GM12878 (cell line): Measurements from ENCODE around the gene HS3ST3B1. TPM values are rescaled to one million over a fixed set of nuclear protein-coding genes. Genes with fewer than 3 reads are reported as not detected.

Experiments used
- ATAC-seq: fragments of 200-7000 bp; cut with Tn5 transposase; 3 replicates; pipeline ENCODE4 v1.9.1; 2020; ENCODE audit warnings: mild to moderate bottlenecking, moderate library complexity
- BruUV-seq: library from RNA; stranded (reverse); fragments of 400-500 nt; replicated peaks from 2 replicates; lab custom pipeline; 2021; lab: Mats Ljungman, UMichigan
- CTCF ChIA-PET: fragments of 300-600 bp; sonication (Branson Sonifier 250); formaldehyde crosslinking; extraction: SDS; loops from one replicate; lab custom pipeline; 2021; ENCODE audit warnings: inconsistent platforms; lab: Yijun Ruan, JAX
- POLR2A ChIA-PET: fragments of 350-600 bp; formaldehyde crosslinking; extraction: SDS; loops from one replicate; lab custom pipeline; 2021; ENCODE audit warnings: inconsistent platforms; lab: Charles Lee
- RAD21 ChIA-PET: fragments of 300-600 bp; sonication (Branson Sonifier 250); formaldehyde crosslinking; loops from one replicate; lab custom pipeline; 2023; ENCODE audit warnings: antibody characterized with exemption; ENCODE audit not compliant: unreplicated experiment; lab: Charles Lee
- SMC1A ChIA-PET: fragments of 300-600 bp; sonication (Branson Sonifier 250); formaldehyde crosslinking; loops from one replicate; lab custom pipeline; 2023; ENCODE audit not compliant: unreplicated experiment, uncharacterized antibody; lab: Charles Lee
- DNase-seq: peaks from one replicate; pipeline ENCODE4 v3.0.0-alpha.2; 2011; ENCODE audit warnings: low read depth, low spot score
- FAIRE-seq: peaks from 3 replicates; lab custom pipeline; 2011; peaks lifted over from hg19 to GRCh38; lab: Jason Lieb, UNC
- H2AFZ ChIP-seq: 2 replicates; pipeline ENCODE4 v1.6.0; 2011; ENCODE audit warnings: low read depth, low read length, control low read depth; ENCODE audit not compliant: control insufficient read depth
- H3K27ac ChIP-seq: 2 replicates; pipeline ENCODE4 v1.5.1; 2011; ENCODE audit warnings: control low read depth; ENCODE audit not compliant: control insufficient read depth, insufficient read depth
- H3K27me3 ChIP-seq, 2 experiments: replicated peaks in 1 of 2; 2 replicates each; pipeline versions ENCODE4 v1.6.0 to v1.6.1; 2011; ENCODE audit warnings: low read length in 1 of 2; ENCODE audit not compliant: control insufficient read depth in 2 of 2, insufficient read depth in 2 of 2
- H3K36me3 ChIP-seq, 2 experiments: 2 replicates each; pipeline ENCODE4 v1.5.1; 2011; ENCODE audit warnings: low read length in 1 of 2; ENCODE audit not compliant: control insufficient read depth in 2 of 2, insufficient read depth in 2 of 2
- H3K4me1 ChIP-seq: 2 replicates; pipeline ENCODE4 v1.6.1; 2011; ENCODE audit warnings: mild to moderate bottlenecking, low read length, moderate library complexity, mixed read lengths; ENCODE audit not compliant: control insufficient read depth, insufficient read depth
- H3K4me2 ChIP-seq: 2 replicates; pipeline ENCODE4 v1.6.0; 2011; ENCODE audit warnings: control low read depth; ENCODE audit not compliant: control insufficient read depth, insufficient read depth
- H3K4me3 ChIP-seq: fragments of 200-600 bp; sonication (generic); 2 replicates; pipeline ENCODE4 v1.5.1; 2016
- H3K79me2 ChIP-seq: 2 replicates; pipeline ENCODE4 v1.6.0; 2011; ENCODE audit warnings: low read length; ENCODE audit not compliant: control insufficient read depth, insufficient read depth
- H3K9ac ChIP-seq: 2 replicates; pipeline ENCODE4 v1.8.0; 2011; ENCODE audit warnings: low read length, control low read depth, mixed read lengths; ENCODE audit not compliant: control insufficient read depth, insufficient read depth
- H3K9me3 ChIP-seq: replicated peaks from 3 replicates; pipeline ENCODE4 v1.5.1; 2011; ENCODE audit warnings: mild to moderate bottlenecking, low read length; ENCODE audit not compliant: control insufficient read depth, insufficient read depth
- H4K20me1 ChIP-seq: 2 replicates; pipeline ENCODE4 v1.6.0; 2011; ENCODE audit not compliant: control insufficient read depth, insufficient read depth
- CUX1 ChIP-seq: IDR thresholded peaks from 2 replicates; pipeline ENCODE4 v1.6.1; 2012; ENCODE audit warnings: improper control_type of control experiment, low read depth, low read length; ENCODE audit not compliant: insufficient replicate concordance
- HSF1 ChIP-seq: fragments of 150-350 bp; IDR thresholded peaks from 2 replicates; pipeline ENCODE4 v1.6.1; 2014; ENCODE audit warnings: mild to moderate bottlenecking, low read depth, low read length
- IKZF2 ChIP-seq, 2 experiments: fragments of 450-650 bp; IDR thresholded peaks; 2 replicates each; pipeline ENCODE4 v1.6.1; 2017; ENCODE audit warnings: mild to moderate bottlenecking in 2 of 2, moderate library complexity in 2 of 2
- MEF2A ChIP-seq: IDR thresholded peaks from 2 replicates; pipeline ENCODE4 v1.6.1; 2011; ENCODE audit warnings: low read depth, mild to moderate bottlenecking, low read length, moderate library complexity; ENCODE audit not compliant: insufficient read depth
- MTA2 ChIP-seq: fragments of 450-650 bp; IDR thresholded peaks from 2 replicates; pipeline ENCODE4 v1.6.1; 2016; ENCODE audit warnings: low read depth, mild to moderate bottlenecking, moderate library complexity
- MYC ChIP-seq: IDR thresholded peaks from 2 replicates; pipeline ENCODE4 v1.6.1; 2011; ENCODE audit warnings: mild to moderate bottlenecking, low read length, moderate library complexity, inconsistent platforms; ENCODE audit not compliant: insufficient read depth, insufficient replicate concordance, insufficient read length, severe bottlenecking
- SRF ChIP-seq, 2 experiments: IDR thresholded peaks; 2 replicates each; pipeline ENCODE4 v1.6.1; 2011; ENCODE audit warnings: low read depth in 2 of 2, low read length in 2 of 2, mild to moderate bottlenecking in 1 of 2, moderate library complexity in 1 of 2
- TBL1XR1 ChIP-seq: IDR thresholded peaks from 2 replicates; pipeline ENCODE4 v1.6.1; 2012; ENCODE audit warnings: low read depth, low read length, improper control_type of control experiment
- WGBS: methylation state at CpG from one replicate; pipeline ENCODE4 v1.1.6; 2016; ENCODE audit warnings: low lambda C conversion rate; ENCODE audit not compliant: insufficient replicate concordance, insufficient coverage; ENCODE audit errors: missing lambda C conversion rate; 5-methylcytosine and 5-hydroxymethylcytosine counted together
- in situ Hi-C: fragments of 300-500 bp; cut with MboI; formaldehyde crosslinking; loops from 9 replicates; pipeline ENCODE4 v1.14.3; 2018; ENCODE audit warnings: mixed read lengths
- intact Hi-C: fragments of 100-400 bp; cut with micrococcal nuclease; formaldehyde crosslinking; loops from one replicate; pipeline ENCODE4 v1.14.2; 2022; ENCODE audit not compliant: unreplicated experiment
- polyA plus RNA-seq, 11 experiments: library from polyadenylated mRNA; depleted of rRNA in 4 of 11; unstranded in 6 of 11; stranded (reverse) in 5 of 11; fragments of >200 nt; fragmentation: Nextera tagmentation in 4 of 11; fragmentation: Illumina TruSeq in 1 of 11; extraction: Ambion mirVana in 4 of 11; extraction: Trizol in 1 of 11; gene quantifications; 1 replicate in 1 of 11; 2 replicates in 10 of 11; pipeline versions ENCODE4 v1.2.1 to v1.2.3, GENCODE V29; 2011 to 2016; ENCODE audit warnings: inconsistent platforms in 2 of 11, missing spikeins in 2 of 11, low read depth in 1 of 11
- total RNA-seq, 4 experiments: library from RNA; depleted of rRNA in 3 of 4; stranded (reverse); fragments of >200 nt in 3 of 4; fragmentation: Illumina TruSeq in 1 of 4; extraction: Trizol in 1 of 4; gene quantifications; 2 replicates each; pipeline versions ENCODE4 v1.2.1 to v1.2.3, GENCODE V29; 2013 to 2021

HS3ST3B1 gene
- total and polyA plus RNA-seq, 10 of the 15 experiments (the other 5 are each of a cell fraction or from before 2014, with no cell fraction given): 0.03 to 0.14 (median 0.06) TPM; not detected in 3

GRCh38 chr17:14372461-14372860 is 71.6 kb downstream of the HS3ST3B1 start:
- DNase-seq (no peak), ATAC-seq (no peak), FAIRE-seq (no peak)
- Histone ChIP-seq H3K4me1 (no peaks in the 10 kb centered on the region), H3K9ac (no peak overlapping the region), H3K27me3 (no peaks in the 10 kb centered on the region), H3K4me2 (no peak overlapping the region), H2AFZ (no peak overlapping the region), H3K79me2 (no peaks in the 10 kb centered on the region), H3K9me3 (no peaks in the 10 kb centered on the region), H3K4me3 (no peak overlapping the region), H4K20me1 (no peaks in the 10 kb centered on the region), H3K36me3 (no peaks in the 10 kb centered on the region), H3K27ac (no peak overlapping the region)
- WGBS: 36% methylated on average over 6 of the region's 6 CpGs
- ChIA-PET RAD21 (no interaction called here), CTCF (interaction anchor here (0.7 kb wide), 1 partner anchor 1119 kb away, joined by 5 read pairs; no protein-coding TSS in a partner anchor), SMC1A (no interaction called here), POLR2A (no interaction called here)
- BruUV-seq: no TSS peak
- in situ Hi-C loops (no loop called here), intact Hi-C loops (no loop called here)
- no peak for TF ChIP-seq MTA2
- TF ChIP-seq IKZF2 (IDR thresholded peaks at IDR 0.05): no peak
- no peak for TF ChIP-seq SRF (IDR thresholded peaks at IDR 0.05; ENCODE audit: low read depth in 2 of 2, low read length in 2 of 2)

GRCh38 chr17:14372905-14373613 is 72.2 kb downstream of the HS3ST3B1 start:
- CTCF ChIA-PET: interaction anchor here (0.6 kb wide), 1 partner anchor 94 kb away, joined by 3 read pairs; no protein-coding TSS in a partner anchor
- H3K4me2 ChIP-seq: no peak overlapping the region
- in situ Hi-C loops (no loop called here), intact Hi-C loops (no loop called here)
- ATAC-seq: no peak
- RAD21 ChIA-PET: no interaction called here
- no TSS peak for BruUV-seq
- no peaks in the 10 kb centered on the region for H3K9me3 ChIP-seq
- H3K4me1 ChIP-seq: no peaks in the 10 kb centered on the region
- no peaks in the 10 kb centered on the region for H4K20me1 ChIP-seq
- H3K27ac ChIP-seq: no peak overlapping the region
- no peaks in the 10 kb centered on the region for H3K27me3 ChIP-seq
- H3K79me2 ChIP-seq: no peaks in the 10 kb centered on the region
- H2AFZ ChIP-seq: no peak overlapping the region
- H3K4me3 ChIP-seq: no peak overlapping the region
- FAIRE-seq: no peak
- H3K36me3 ChIP-seq: no peaks in the 10 kb centered on the region
- 13% methylated on average over 10 of the region's 10 CpGs for WGBS
- DNase-seq: no peak
- POLR2A ChIA-PET: no interaction called here
- no peak overlapping the region for H3K9ac ChIP-seq
- SMC1A ChIA-PET: no interaction called here
- TF ChIP-seq CUX1 (no peak), MEF2A (no peak), MYC (no peak), HSF1 (no peak), TBL1XR1 (no peak)
